Measurements from ENCODE around the gene C16orf74.

GRCh38 chr16:85767531-85767930, 16.6 kb upstream of the C16orf74 start:
- TF ChIP-seq CTCF (IDR thresholded peaks at IDR 0.05 in 4 of 5, conservative IDR thresholded peaks at IDR 0.05 in 1 of 5): no peak
- no peak for TF ChIP-seq POLR2A (IDR thresholded peaks at IDR 0.05)

Data from gastrocnemius medialis (tissue), 4 donors.